Eye (tissue), 1 donor: ENCODE results near the gene PMM1.

Experiments
- DNase-seq: peaks from one replicate; pipeline ENCODE4 v3.0.0-alpha.2; 2015

PMM1 gene

DNA sequence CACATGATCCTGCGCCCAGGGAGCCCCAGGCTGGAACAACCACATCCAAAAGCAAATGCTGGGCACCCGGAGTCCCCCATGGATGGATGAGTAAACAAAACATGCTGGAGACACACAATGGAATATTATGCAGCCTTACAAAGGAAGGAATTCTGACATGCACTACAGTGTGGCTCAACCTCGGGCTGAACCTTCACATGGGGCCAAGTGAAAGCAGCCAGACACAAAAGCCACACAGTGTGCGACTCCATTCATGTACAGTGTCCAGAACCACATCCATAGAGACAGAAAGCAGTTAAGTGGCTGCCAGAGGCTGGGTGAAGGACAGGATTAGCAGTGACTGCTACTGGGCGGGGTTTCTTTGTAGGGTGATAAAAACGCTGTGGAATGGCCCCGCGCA lies 55.4 kb downstream of the PMM1 start:
- DNase-seq: no peak

GRCh38 chr22:41532908-41533825 lies 56.5 kb downstream of the PMM1 start:
- DNase-seq: peak; percentile 84

- DNase-seq: peak; percentile 80
These were observed 57.7 kb downstream of the PMM1 start for GRCh38 chr22:41531715-41532477.

DNA sequence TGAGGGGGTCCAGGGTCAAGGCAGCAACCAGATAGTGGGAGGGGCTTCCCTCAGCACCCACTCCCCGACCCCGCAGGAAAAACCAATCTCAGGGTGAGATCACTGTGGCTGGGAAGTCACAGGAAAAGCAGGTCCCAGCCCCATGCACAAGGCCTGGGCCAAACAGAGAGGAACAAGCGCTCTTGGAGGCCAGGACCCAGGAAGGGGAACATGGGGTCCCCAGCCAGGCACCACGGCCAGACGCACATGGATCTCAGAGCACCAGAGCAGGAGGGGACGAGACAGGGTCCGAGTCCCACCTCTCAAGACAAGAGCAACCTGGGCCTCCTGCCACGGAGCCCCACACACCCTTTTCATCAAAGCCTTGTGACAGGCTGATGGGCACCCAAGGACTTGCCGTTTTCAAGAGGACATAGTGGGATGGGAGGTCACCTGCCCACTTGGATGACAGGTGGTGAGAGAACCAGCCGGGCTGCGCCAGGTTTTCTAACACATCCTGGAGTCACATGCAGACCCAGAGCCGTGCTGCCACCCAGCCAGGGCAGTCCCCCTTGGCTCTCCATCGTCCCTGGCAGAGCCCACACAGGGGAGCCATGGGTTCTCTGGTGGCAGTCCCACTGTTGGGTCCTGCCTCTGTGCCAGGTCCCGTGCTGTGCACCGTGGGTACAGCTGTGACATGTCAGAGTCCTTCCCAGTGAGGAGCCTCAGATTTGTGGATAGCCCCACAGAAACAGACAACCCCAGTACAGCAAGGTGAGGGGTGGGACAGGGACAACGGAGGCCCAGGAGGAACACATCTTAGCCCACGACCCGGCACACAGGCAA lies 58.5 kb downstream of the PMM1 start:
- DNase-seq: no peak

GRCh38 chr22:41528938-41529561 lies 60.6 kb downstream of the PMM1 start:
- no peak for DNase-seq

- DNase-seq: no peak
These were observed 61.4 kb downstream of the PMM1 start for GRCh38 chr22:41528132-41528766.
